Measurements from ENCODE around the gene MMUT. TPM values are rescaled to one million over a fixed set of nuclear protein-coding genes. Genes with fewer than 3 reads are reported as not detected.

MMUT gene
- total RNA-seq, 1 donor from 2014 or later = 10.9 TPM

DNA sequence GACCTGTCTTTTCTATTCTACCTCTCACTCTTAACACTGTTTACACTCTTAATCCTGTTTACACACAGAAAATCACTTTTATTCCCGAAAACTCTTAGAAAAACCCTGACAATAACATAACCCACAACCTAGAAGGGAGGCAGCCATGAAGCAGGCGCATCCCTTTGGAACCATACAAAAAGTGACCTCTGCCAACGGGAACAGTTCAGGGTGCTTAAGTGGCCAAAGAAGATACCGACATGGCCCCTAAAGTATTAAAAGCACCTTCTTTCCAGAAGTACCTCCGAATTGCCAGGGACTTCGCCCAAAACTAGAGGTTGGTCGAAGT is 490 bp downstream of the MMUT start:
- FAIRE-seq (no peak), DNase-seq (ENCODE audit: low read depth) (no peak)
- Mint-ChIP-seq H3K36me3 (ENCODE audit: low read depth, unreplicated experiment) (no peaks in the 10 kb centered on the region), H3K4me1 (ENCODE audit: low read depth, unreplicated experiment) (peaks cover 4% of the 10 kb centered on the region), H3K4me3 (ENCODE audit: unreplicated experiment) (peak overlapping the region; percentile 97), H3K27ac (ENCODE audit: unreplicated experiment) (peak overlapping the region; percentile 75), H3K9me3 (ENCODE audit: unreplicated experiment) (no peaks in the 10 kb centered on the region), H3K27me3 (ENCODE audit: low read depth, unreplicated experiment) (no peaks in the 10 kb centered on the region)
- no peaks in the 10 kb centered on the region for H3K27me3 ChIP-seq (ENCODE audit: insufficient read depth, low read length)
- H3K4me3 ChIP-seq (ENCODE audit: insufficient read depth, low read depth, low read length) = peak overlapping the region; percentile 98
- H4K20me1 ChIP-seq (ENCODE audit: insufficient read depth, low read length) = no peaks in the 10 kb centered on the region
- TF ChIP-seq, protein P1, sequence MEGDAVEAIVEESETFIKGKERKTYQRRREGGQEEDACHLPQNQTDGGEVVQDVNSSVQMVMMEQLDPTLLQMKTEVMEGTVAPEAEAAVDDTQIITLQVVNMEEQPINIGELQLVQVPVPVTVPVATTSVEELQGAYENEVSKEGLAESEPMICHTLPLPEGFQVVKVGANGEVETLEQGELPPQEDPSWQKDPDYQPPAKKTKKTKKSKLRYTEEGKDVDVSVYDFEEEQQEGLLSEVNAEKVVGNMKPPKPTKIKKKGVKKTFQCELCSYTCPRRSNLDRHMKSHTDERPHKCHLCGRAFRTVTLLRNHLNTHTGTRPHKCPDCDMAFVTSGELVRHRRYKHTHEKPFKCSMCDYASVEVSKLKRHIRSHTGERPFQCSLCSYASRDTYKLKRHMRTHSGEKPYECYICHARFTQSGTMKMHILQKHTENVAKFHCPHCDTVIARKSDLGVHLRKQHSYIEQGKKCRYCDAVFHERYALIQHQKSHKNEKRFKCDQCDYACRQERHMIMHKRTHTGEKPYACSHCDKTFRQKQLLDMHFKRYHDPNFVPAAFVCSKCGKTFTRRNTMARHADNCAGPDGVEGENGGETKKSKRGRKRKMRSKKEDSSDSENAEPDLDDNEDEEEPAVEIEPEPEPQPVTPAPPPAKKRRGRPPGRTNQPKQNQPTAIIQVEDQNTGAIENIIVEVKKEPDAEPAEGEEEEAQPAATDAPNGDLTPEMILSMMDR (IDR thresholded peaks at IDR 0.05; ENCODE audit: insufficient read depth, low read depth, low read length) = no peak
- TF ChIP-seq EZH2 (IDR thresholded peaks at IDR 0.05; ENCODE audit: insufficient read depth, low read length) = no peak
- H2AFZ ChIP-seq (ENCODE audit: low read depth, low read length) = peak overlapping the region; percentile 92
- no peaks in the 10 kb centered on the region for H3K9me3 ChIP-seq (ENCODE audit: insufficient read depth, low read depth, low read length)
- H3K27ac ChIP-seq (ENCODE audit: low read depth, low read length) = peak overlapping the region; percentile 73
- H3K36me3 ChIP-seq (ENCODE audit: insufficient read depth, low read length) = peaks cover 4% of the 10 kb centered on the region
- peak overlapping the region; percentile 93 for H3K4me2 ChIP-seq (ENCODE audit: low read length)
- peaks cover 70% of the 10 kb centered on the region for H3K79me2 ChIP-seq (ENCODE audit: insufficient read depth, low read length)
- peaks cover 4% of the 10 kb centered on the region for H3K4me1 ChIP-seq (ENCODE audit: insufficient read depth, low read length)
- peak overlapping the region; percentile 95 for H3K9ac ChIP-seq (ENCODE audit: low read length)

DNA sequence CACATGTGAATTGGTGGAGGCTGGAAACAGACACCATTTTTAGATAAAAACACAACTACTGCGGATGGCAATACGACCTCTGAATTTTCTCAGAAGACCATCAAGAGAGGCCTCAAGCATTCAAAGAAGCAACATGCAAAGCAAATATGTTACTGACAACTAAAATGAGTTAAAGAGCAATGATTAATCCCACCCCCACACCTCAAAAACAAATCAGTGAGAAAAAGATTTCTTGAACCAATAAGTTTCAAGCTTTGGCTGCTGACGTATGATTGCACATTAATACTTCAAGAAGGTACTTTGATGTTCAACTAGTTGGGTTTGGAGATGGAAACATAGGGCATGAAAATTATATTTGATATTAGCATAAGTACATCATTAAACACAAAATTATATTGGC is 982 bp downstream of the MMUT start:
- Mint-ChIP-seq H3K4me3 (ENCODE audit: unreplicated experiment) (peak overlapping the region; percentile 97), H3K9me3 (ENCODE audit: unreplicated experiment) (no peaks in the 10 kb centered on the region), H3K36me3 (ENCODE audit: low read depth, unreplicated experiment) (no peaks in the 10 kb centered on the region), H3K27ac (ENCODE audit: unreplicated experiment) (no peak overlapping the region), H3K27me3 (ENCODE audit: low read depth, unreplicated experiment) (no peaks in the 10 kb centered on the region), H3K4me1 (ENCODE audit: low read depth, unreplicated experiment) (peaks cover 5% of the 10 kb centered on the region)
- FAIRE-seq (no peak), DNase-seq (ENCODE audit: low read depth) (peak; percentile 15)
- peak overlapping the region; percentile 98 for H3K4me3 ChIP-seq (ENCODE audit: insufficient read depth, low read depth, low read length)
- H3K36me3 ChIP-seq (ENCODE audit: insufficient read depth, low read length) = peaks cover 4% of the 10 kb centered on the region
- H3K4me1 ChIP-seq (ENCODE audit: insufficient read depth, low read length) = peaks cover 4% of the 10 kb centered on the region
- H3K9ac ChIP-seq (ENCODE audit: low read length) = peak overlapping the region; percentile 95
- no peak overlapping the region for H2AFZ ChIP-seq (ENCODE audit: low read depth, low read length)
- TF ChIP-seq, protein P1 (IDR thresholded peaks at IDR 0.05; ENCODE audit: insufficient read depth, low read depth, low read length) = no peak
- TF ChIP-seq EZH2 (IDR thresholded peaks at IDR 0.05; ENCODE audit: insufficient read depth, low read length) = no peak
- no peaks in the 10 kb centered on the region for H3K9me3 ChIP-seq (ENCODE audit: insufficient read depth, low read depth, low read length)
- H3K79me2 ChIP-seq (ENCODE audit: insufficient read depth, low read length) = peaks cover 67% of the 10 kb centered on the region
- H3K27me3 ChIP-seq (ENCODE audit: insufficient read depth, low read length) = no peaks in the 10 kb centered on the region
- H4K20me1 ChIP-seq (ENCODE audit: insufficient read depth, low read length) = no peaks in the 10 kb centered on the region
- H3K4me2 ChIP-seq (ENCODE audit: low read length) = peak overlapping the region; percentile 93
- no peak overlapping the region for H3K27ac ChIP-seq (ENCODE audit: low read depth, low read length)

DNA sequence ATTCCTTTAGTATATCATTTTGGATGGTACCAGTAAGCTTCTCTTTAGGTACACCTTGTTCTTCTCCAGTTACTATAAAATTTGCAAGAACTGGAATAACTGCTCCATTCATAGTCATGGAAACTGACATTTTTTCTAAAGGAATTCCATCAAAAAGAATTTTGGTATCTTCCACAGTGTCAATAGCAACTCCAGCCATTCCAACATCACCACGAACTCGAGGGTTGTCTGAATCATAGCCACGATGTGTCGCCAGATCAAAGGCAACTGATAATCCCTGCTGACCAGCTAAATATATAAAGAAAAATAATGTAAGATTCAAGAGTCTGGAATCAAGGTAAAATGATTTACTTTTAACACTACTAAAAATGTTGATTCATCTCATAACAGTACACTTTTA is 5.3 kb downstream of the MMUT start:
- peaks cover 34% of the 10 kb centered on the region for H3K79me2 ChIP-seq (ENCODE audit: insufficient read depth, low read length)
- FAIRE-seq (no peak), DNase-seq (ENCODE audit: low read depth) (peak; percentile 12)
- no peak overlapping the region for H3K27ac ChIP-seq (ENCODE audit: low read depth, low read length)
- H4K20me1 ChIP-seq (ENCODE audit: insufficient read depth, low read length) = no peaks in the 10 kb centered on the region
- H3K4me3 ChIP-seq (ENCODE audit: insufficient read depth, low read depth, low read length) = no peak overlapping the region
- H3K9me3 Mint-ChIP-seq (ENCODE audit: unreplicated experiment) = no peaks in the 10 kb centered on the region
- no peaks in the 10 kb centered on the region for H3K9me3 ChIP-seq (ENCODE audit: insufficient read depth, low read depth, low read length)
- H3K4me1 ChIP-seq (ENCODE audit: insufficient read depth, low read length) = no peaks in the 10 kb centered on the region
- peaks cover 9% of the 10 kb centered on the region for H3K36me3 ChIP-seq (ENCODE audit: insufficient read depth, low read length)
- H3K4me3 Mint-ChIP-seq (ENCODE audit: unreplicated experiment) = no peak overlapping the region
- no peak overlapping the region for H3K4me2 ChIP-seq (ENCODE audit: low read length)
- H2AFZ ChIP-seq (ENCODE audit: low read depth, low read length) = no peak overlapping the region
- no peaks in the 10 kb centered on the region for H3K27me3 ChIP-seq (ENCODE audit: insufficient read depth, low read length)
- no peak for TF ChIP-seq EZH2 (IDR thresholded peaks at IDR 0.05; ENCODE audit: insufficient read depth, low read length)
- TF ChIP-seq, protein P1 (IDR thresholded peaks at IDR 0.05; ENCODE audit: insufficient read depth, low read depth, low read length) = no peak
- peaks cover 5% of the 10 kb centered on the region for H3K4me1 Mint-ChIP-seq (ENCODE audit: low read depth, unreplicated experiment)
- no peaks in the 10 kb centered on the region for H3K27me3 Mint-ChIP-seq (ENCODE audit: low read depth, unreplicated experiment)
- H3K27ac Mint-ChIP-seq (ENCODE audit: unreplicated experiment) = no peak overlapping the region
- H3K36me3 Mint-ChIP-seq (ENCODE audit: low read depth, unreplicated experiment) = peaks cover 2% of the 10 kb centered on the region
- H3K9ac ChIP-seq (ENCODE audit: low read length) = no peak overlapping the region
